HG02759 (cell line): ENCODE data around the gene CD37.
"Not testable (repeated sequence)": the region's sequence is repeated elsewhere in the genome, so short reads cannot be mapped to it uniquely, and the experiment has no call there.

Source experiments
- ATAC-seq: cut with Tn5 transposase; IDR thresholded peaks from one replicate; pipeline ENCODE4 v1.9.1; 2021; ENCODE audit warnings: mild to moderate bottlenecking, moderate library complexity; ENCODE audit not compliant: unreplicated experiment

Gene CD37

GRCh38 chr19:49335071-49335783 lies at the start of gene CD37:
TSS of gene CD37 (plus strand) at chr19:49335406. CDS start at chr19:49335541, 135 bp downstream.
- ATAC-seq: no peak

- ATAC-seq: no peak
These were observed 48.0 kb upstream of the CD37 start for GRCh38 chr19:49287141-49287770.

GRCh38 chr19:49288205-49288604 lies 47.0 kb upstream of the CD37 start:
- ATAC-seq: not testable (repeated sequence)

GRCh38 chr19:49289286-49289685 lies 45.9 kb upstream of the CD37 start:
- ATAC-seq: not testable (repeated sequence)

- ATAC-seq: no peak
These were observed 44.7 kb upstream of the CD37 start for GRCh38 chr19:49290517-49290916.

- no peak for ATAC-seq
These were observed 40.8 kb upstream of the CD37 start for GRCh38 chr19:49294401-49294800.

- no peak for ATAC-seq
These were observed 39.9 kb upstream of the CD37 start for GRCh38 chr19:49295208-49295880.

GRCh38 chr19:49297403-49297802 lies 37.8 kb upstream of the CD37 start:
- no peak for ATAC-seq

- not testable (repeated sequence) for ATAC-seq
These were observed 36.6 kb upstream of the CD37 start for GRCh38 chr19:49298653-49299052.

- peak; percentile 68 for ATAC-seq
These were observed 33.9 kb upstream of the CD37 start for GRCh38 chr19:49301165-49301865.

GRCh38 chr19:49301866-49302252 lies 33.3 kb upstream of the CD37 start:
- no peak for ATAC-seq

- not testable (repeated sequence) for ATAC-seq
These were observed 28.5 kb upstream of the CD37 start for GRCh38 chr19:49306734-49307133.

GRCh38 chr19:49309087-49309486 lies 26.1 kb upstream of the CD37 start:
- no peak for ATAC-seq

GRCh38 chr19:49315111-49315510 lies 20.1 kb upstream of the CD37 start:
- no peak for ATAC-seq

GRCh38 chr19:49316284-49316683 lies 18.9 kb upstream of the CD37 start:
- no peak for ATAC-seq

- ATAC-seq: no peak
These were observed 16.9 kb upstream of the CD37 start for GRCh38 chr19:49318296-49318695.

GRCh38 chr19:49324801-49325576 lies 10.2 kb upstream of the CD37 start, which contains the start of gene SLC6A16:
TSS of gene SLC6A16 (minus strand) at chr19:49325191. CDS start at chr19:49311347, 13,844 bp downstream.
- no peak for ATAC-seq

- not testable (repeated sequence) for ATAC-seq
These were observed 9.4 kb upstream of the CD37 start for GRCh38 chr19:49325756-49326155.

GRCh38 chr19:49326165-49326704 lies 9.0 kb upstream of the CD37 start:
- ATAC-seq: no peak

GRCh38 chr19:49327878-49328544 lies 7.2 kb upstream of the CD37 start:
- ATAC-seq: no peak
